Globus pallidus (tissue), 1 donor: Measurements from ENCODE around the gene MIEF1.
A peak's percentile ranks its signal among the peaks of the same experiment; 100 is the strongest.

Experiments
- DNase-seq: peaks from one replicate; pipeline ENCODE4 v3.0.0-alpha.2; 2015; ENCODE audit warnings: low spot score

Gene MIEF1

GRCh38 chr22:39528681-39529486 is 26.8 kb downstream of the MIEF1 start:
- peak; percentile 89 for DNase-seq

DNA sequence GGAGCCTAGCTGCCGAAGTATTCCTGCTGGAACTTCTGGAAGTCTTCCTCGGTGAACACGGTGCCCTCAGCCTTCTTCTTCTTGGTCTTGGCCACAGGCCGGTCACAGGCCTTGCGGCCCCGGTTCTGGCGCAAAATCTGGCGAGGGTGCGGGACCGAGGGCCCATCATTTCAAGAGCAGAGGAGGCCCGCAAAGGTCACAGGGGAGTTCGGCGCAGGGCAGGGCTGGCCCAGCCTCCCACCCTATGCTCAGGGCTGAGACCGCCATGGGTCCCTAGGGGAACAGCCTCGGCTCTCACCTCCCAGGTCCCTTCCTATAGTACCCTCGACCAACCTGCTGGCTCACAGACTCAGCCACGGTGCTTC is 27.4 kb downstream of the MIEF1 start:
- no peak for DNase-seq

GRCh38 chr22:39530116-39530515 is 28.0 kb downstream of the MIEF1 start:
- DNase-seq: no peak

GRCh38 chr22:39530692-39531331 is 28.7 kb downstream of the MIEF1 start:
- no peak for DNase-seq

DNA sequence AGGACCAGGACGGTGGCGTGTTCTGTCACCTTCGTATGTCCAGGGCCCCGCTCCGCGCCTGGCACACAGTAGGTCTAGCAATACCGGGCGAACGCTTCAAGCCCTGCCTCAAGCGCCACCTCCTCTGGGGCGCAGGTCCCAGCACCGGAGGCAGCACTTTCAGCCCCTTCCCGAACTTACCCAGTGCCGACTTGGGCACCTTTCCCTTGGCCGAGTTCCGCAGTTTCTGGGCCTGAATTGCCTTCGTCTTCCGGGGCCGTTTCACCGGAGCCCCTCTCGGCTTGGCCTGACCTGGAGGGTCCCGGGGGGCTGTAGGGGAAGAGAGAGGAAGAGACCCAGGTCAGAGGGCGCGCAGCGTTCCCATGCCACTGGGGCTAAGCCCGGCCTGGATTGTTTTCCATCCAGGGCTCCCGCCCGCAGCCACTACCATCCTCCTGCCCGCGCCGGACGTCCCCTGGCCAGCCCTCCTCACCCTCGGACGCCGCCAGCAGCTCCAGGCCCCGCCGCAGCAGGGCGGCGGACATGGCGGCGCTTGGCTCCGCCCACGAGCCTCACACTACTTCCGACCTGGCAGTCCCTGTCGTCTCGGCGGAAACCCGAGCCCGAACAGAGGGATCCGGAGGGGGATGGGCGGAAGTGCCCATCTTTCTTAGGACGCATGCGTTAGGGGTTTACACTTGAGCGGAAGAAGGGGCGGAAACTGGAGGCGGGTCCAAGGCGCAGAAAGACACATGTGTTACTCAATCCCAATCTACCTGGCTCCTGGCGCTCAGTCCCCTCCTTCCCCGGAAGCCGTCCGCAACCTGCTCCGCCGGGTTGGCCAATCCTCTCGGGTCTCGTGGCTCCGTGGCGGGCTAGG is 30.4 kb downstream of the MIEF1 start, which contains the start of gene RPS19BP1:
TSS of gene RPS19BP1 (minus strand) at position 534 of the 859 bp plus-strand sequence. CDS start at position 524, 10 bp downstream.
- DNase-seq: peak; percentile 98

DNA sequence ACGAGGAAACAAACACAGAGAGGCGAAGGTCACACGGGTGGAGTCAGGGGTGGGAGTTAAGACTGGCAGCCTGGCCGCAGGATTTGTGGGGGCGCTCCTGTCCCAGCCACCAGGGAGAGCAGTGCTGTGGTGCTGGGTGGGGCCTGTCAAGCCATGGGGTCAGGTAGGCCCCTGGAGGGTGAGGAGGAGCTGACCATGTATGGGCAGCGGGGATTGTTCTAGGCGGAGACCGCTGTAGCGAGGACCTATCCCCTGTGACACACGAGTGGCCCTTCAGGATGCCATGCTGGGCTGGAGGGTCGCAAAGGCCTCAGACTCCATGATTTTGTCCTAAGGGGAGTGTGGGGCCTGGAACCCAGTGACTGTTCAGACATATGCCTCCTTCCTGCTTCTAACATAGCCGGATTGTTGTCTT is 32.0 kb downstream of the MIEF1 start:
- no peak for DNase-seq

- DNase-seq: peak; percentile 67
Observed at GRCh38 chr22:39534591-39535356, 32.7 kb downstream of the MIEF1 start.

- no peak for DNase-seq
Observed at GRCh38 chr22:39535357-39535725, 33.3 kb downstream of the MIEF1 start.

- DNase-seq: no peak
Observed at GRCh38 chr22:39535831-39536449, 33.9 kb downstream of the MIEF1 start.

- DNase-seq: no peak
Observed at GRCh38 chr22:39536711-39537110, 34.6 kb downstream of the MIEF1 start.

DNA sequence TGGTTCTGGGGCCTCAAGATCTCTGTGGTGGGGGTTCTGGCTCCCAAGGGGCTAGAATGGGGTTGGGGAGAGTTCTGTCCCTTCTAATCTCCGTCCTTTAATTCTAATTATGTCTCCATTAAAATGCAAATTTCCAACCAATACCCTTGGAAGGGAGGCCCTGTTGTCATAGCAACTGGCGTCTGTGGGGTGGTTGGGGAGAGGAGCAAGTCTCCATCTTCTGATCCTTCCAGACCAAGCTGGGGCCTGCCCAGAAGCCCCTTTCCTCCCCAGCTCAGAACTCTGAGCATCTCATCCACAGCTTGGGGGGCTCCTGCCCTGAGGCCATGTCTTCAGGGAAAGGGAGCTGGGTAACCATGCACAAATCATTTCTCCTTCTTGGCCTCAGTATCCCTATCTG is 35.9 kb downstream of the MIEF1 start:
- no peak for DNase-seq

- no peak for DNase-seq
Observed at GRCh38 chr22:39543095-39543494, 41.0 kb downstream of the MIEF1 start.

GRCh38 chr22:39545386-39546365 is 43.6 kb downstream of the MIEF1 start:
- DNase-seq: no peak

DNA sequence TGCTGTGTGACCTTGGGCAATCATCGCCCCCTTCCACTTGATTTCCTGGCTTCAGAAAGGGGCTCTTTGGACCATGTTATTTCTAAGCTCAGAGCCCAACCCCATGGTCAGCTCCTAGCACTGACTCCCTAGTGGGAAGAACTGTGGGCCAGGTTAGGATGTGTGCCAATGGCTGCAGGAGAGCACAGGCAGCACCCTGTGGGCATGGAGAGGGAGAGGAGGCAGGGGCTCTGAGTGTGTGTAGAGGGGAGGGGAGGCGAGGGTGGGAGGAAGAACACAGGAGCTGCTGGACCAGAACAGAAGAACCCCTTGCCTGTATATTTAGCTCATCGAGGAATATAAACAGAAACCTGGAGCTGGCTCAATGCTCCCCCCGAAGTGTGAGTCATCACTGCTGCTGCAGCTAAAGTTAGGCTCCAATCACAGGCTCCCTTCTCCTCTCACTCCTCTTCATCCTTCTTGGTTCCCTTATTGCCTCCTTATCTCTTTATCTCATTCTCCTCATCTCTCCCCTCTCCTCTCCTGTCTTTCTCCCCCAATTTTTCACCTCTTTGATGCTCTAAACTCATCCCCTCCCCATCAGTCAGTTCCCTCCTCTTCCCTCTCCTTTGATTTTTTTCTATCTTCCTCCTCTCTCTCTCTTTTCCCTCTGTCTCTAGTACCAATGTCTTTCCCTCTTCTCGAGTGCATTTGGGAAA is 44.9 kb downstream of the MIEF1 start:
- DNase-seq: no peak

DNA sequence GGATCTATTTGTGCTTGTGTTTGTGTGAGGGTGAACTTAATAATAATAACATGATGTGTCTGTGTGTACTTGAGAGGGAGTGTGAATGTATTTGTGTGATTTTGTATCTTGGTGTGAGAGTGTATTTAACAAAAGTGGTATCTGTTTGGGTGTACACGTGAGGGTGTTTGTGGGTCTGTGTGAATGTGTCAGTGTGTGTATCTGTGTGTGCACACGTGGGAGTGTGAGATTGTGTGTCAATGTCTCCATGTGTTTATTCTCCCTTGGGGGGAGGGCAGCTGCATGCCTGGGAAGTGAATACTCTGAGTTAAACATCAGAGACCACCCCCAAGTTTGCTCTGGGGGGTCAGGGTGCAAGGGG is 45.5 kb downstream of the MIEF1 start:
- no peak for DNase-seq

DNA sequence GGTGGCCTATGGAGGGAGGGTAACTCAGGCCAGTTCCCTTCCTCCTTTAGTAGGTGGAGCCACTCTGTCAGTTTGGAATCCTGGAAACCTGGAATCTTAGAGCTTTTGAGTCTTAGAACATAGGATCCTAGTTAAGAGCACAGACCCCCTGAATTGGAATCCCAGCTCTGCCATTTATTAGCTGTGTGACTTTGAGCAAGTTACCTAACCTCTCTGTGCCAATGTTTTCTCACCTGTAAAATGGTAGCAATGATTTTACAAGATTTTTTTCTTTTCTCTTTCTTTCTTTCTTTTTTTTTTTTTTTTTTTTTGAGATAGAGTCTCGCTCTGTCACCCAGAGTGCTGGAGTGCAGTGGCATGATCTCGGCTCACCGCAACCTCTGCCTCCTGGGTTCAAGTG is 51.3 kb downstream of the MIEF1 start:
- no peak for DNase-seq

DNA sequence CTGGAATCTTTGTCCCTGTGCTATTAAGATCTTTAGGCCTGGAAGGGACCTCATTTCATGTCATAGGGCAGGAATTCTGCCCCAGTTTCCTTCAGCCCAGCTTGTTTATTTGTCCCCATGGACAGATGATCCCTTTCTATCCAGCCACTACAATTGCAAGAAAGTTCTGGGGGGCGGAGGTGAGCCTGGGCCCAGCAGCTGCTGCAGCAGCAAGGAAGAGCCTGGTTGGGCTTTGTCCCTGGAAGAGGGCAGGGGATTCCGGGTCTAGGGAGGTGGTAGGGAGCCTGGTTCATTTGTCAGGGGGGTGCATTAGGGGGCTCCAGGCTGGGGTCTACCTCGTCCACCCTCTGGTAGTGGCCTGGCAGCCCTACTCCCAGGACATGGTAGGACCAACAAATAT is 52.1 kb downstream of the MIEF1 start:
- no peak for DNase-seq

DNA sequence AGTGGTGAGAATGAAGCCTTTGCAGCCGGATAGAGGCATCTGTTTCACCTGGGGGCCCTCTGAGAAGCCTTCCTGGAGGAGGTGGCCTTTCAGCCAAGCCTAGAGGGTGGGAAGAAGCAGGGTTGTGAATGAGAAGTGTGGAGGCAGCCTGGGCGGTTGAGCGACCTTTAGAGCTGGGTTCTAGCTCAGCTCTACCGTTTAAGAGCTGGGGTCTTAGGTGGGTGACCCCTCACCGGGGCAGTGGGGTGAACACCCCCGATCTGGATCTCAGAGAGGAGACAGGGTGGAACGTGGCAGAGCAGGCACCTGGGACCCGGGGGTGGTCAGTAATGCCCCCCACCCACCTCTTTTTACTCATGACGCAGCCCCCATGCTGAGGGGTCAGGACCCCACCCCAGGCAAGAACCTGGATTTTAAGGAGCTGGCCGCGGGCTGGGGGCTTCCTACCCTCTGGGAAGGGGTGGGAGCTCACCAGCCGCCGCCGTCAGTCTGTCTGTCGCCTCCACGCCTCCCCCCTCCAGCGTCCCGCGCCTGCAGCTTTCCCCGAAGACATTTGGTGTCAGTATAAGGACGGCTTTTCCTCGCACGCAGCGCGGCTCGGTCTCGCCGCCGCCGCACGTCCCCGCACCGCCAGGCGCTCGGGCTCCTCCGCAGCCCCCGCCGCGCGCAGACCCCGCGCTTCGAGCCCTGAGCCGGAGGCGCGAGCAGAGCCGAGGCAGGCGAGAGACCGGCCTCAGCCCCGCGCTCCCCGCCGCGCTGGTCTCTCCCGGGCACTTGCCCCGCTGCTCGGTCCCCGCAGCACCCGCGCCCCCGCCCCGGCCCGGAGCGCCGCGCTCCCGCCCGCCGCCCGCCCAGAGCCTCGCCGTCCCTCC is 55.1 kb downstream of the MIEF1 start:
- DNase-seq: no peak

GRCh38 chr22:39558254-39558727 is 56.2 kb downstream of the MIEF1 start:
- no peak for DNase-seq
